Neutrophil (primary cell): ENCODE data around the gene ABLIM1.

Experiments used
- H3K27ac ChIP-seq: fragments of 200-600 bp; sonication (generic); 2 replicates; pipeline ENCODE4 v1.5.1; 2016; ENCODE audit warnings: mild to moderate bottlenecking, moderate library complexity
- H3K27me3 ChIP-seq: fragments of 200-600 bp; sonication (generic); 2 replicates; pipeline ENCODE4 v1.6.0; 2016; ENCODE audit warnings: mild to moderate bottlenecking
- H3K36me3 ChIP-seq: fragments of 200-600 bp; sonication (generic); 2 replicates; pipeline ENCODE4 v1.5.1; 2017
- H3K4me1 ChIP-seq, 2 experiments: fragments of 200-600 bp in 1 of 2; sonication (generic) in 1 of 2; 1 replicate in 1 of 2; 2 replicates in 1 of 2; pipeline versions ENCODE4 v1.5.1 to v1.6.1; 2013 to 2016; ENCODE audit warnings: low read depth in 1 of 2, low read length in 1 of 2, mild to moderate bottlenecking in 1 of 2, moderate library complexity in 1 of 2; ENCODE audit not compliant: control insufficient read depth in 1 of 2, insufficient read depth in 1 of 2
- H3K4me3 ChIP-seq, 2 experiments: fragments of 200-600 bp in 1 of 2; sonication (generic) in 1 of 2; 1 replicate in 1 of 2; 2 replicates in 1 of 2; pipeline ENCODE4 v1.5.1; 2013 to 2016; ENCODE audit warnings: low read depth in 1 of 2, low read length in 1 of 2, mild to moderate bottlenecking in 1 of 2, moderate library complexity in 1 of 2
- H3K9me3 ChIP-seq: fragments of 200-600 bp; sonication (generic); 2 replicates; pipeline ENCODE4 v1.5.1; 2016
- TF ChIP-seq, protein P1 (sequence below): fragments of 200-600 bp; sonication (generic); IDR thresholded peaks from 2 replicates; pipeline ENCODE4 v1.5.1; 2016; ENCODE audit warnings: antibody characterized with exemption

Gene ABLIM1

GRCh38 chr10:114521255-114521654, 136.8 kb downstream of the ABLIM1 start:
- TF ChIP-seq, protein P1, sequence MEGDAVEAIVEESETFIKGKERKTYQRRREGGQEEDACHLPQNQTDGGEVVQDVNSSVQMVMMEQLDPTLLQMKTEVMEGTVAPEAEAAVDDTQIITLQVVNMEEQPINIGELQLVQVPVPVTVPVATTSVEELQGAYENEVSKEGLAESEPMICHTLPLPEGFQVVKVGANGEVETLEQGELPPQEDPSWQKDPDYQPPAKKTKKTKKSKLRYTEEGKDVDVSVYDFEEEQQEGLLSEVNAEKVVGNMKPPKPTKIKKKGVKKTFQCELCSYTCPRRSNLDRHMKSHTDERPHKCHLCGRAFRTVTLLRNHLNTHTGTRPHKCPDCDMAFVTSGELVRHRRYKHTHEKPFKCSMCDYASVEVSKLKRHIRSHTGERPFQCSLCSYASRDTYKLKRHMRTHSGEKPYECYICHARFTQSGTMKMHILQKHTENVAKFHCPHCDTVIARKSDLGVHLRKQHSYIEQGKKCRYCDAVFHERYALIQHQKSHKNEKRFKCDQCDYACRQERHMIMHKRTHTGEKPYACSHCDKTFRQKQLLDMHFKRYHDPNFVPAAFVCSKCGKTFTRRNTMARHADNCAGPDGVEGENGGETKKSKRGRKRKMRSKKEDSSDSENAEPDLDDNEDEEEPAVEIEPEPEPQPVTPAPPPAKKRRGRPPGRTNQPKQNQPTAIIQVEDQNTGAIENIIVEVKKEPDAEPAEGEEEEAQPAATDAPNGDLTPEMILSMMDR = no peak
- Histone ChIP-seq H3K36me3 (no peaks in the 10 kb centered on the region), H3K4me1 (peaks cover 0 to 5% of the 10 kb centered on the region in 2 experiments), H3K27me3 (peaks cover 21% of the 10 kb centered on the region), H3K27ac (no peak overlapping the region), H3K9me3 (no peaks in the 10 kb centered on the region), H3K4me3 (no peak overlapping the region)

- TF ChIP-seq, protein P1 = no peak
- Histone ChIP-seq H3K4me3 (no peak overlapping the region), H3K9me3 (no peaks in the 10 kb centered on the region), H3K36me3 (no peaks in the 10 kb centered on the region), H3K4me1 (no peaks in the 10 kb centered on the region), H3K27me3 (peaks cover 13% of the 10 kb centered on the region), H3K27ac (no peak overlapping the region)
Observed at GRCh38 chr10:114520453-114520852, 137.6 kb downstream of the ABLIM1 start.

- Histone ChIP-seq H3K4me3 (no peak overlapping the region), H3K4me1 (no peaks in the 10 kb centered on the region), H3K27ac (no peak overlapping the region)
Observed at GRCh38 chr10:114519756-114520293, 138.2 kb downstream of the ABLIM1 start.

GRCh38 chr10:114519306-114519669, 138.8 kb downstream of the ABLIM1 start:
- TF ChIP-seq, protein P1 = no peak
- Histone ChIP-seq H3K4me1 (no peaks in the 10 kb centered on the region), H3K36me3 (no peaks in the 10 kb centered on the region), H3K9me3 (no peaks in the 10 kb centered on the region), H3K27ac (no peak overlapping the region), H3K4me3 (no peak overlapping the region), H3K27me3 (peaks cover 4% of the 10 kb centered on the region)

More at GRCh38 chr10:114519756-114520293, 138.2 kb downstream of the ABLIM1 start:
- peaks cover 7% of the 10 kb centered on the region for H3K27me3 ChIP-seq
- TF ChIP-seq, protein P1 = no peak
- H3K9me3 ChIP-seq = no peaks in the 10 kb centered on the region
- H3K36me3 ChIP-seq = no peaks in the 10 kb centered on the region

GRCh38 chr10:114518401-114519305, 139.4 kb downstream of the ABLIM1 start:
- no peaks in the 10 kb centered on the region for H3K9me3 ChIP-seq
- no peak overlapping the region for H3K27ac ChIP-seq
- H3K4me1 ChIP-seq = no peaks in the 10 kb centered on the region
- peaks cover 4% of the 10 kb centered on the region for H3K27me3 ChIP-seq
- H3K4me3 ChIP-seq = no peak overlapping the region
- H3K36me3 ChIP-seq = no peaks in the 10 kb centered on the region
- TF ChIP-seq, protein P1 = no peak
